G401 (cell line): Measurements from ENCODE around the gene PPARG. TPM values are rescaled to one million over a fixed set of nuclear protein-coding genes. Genes with fewer than 3 reads are reported as not detected.
"Not testable (repeated sequence)": the region's sequence is repeated elsewhere in the genome, so short reads cannot be mapped to it uniquely, and the experiment has no call there.

ENCODE experiments used
- DNase-seq: peaks from one replicate; pipeline ENCODE4 v3.0.0-alpha.2; 2015; ENCODE audit warnings: low spot score
- in situ Hi-C: cut with HindIII; loops from 2 replicates; pipeline ENCODE4 v1.10.0; 2016; ENCODE audit warnings: low sequenced_read_pairs, mixed read lengths
- total RNA-seq: library from RNA; depleted of rRNA; stranded (reverse); fragments of >200 nt; shearing (Covaris generic); gene quantifications from 2 replicates; pipeline ENCODE4 v1.2.3, GENCODE V29; 2014

The PPARG gene
- total RNA-seq, 1 experiment from 2014 or later, result not detected

DNA sequence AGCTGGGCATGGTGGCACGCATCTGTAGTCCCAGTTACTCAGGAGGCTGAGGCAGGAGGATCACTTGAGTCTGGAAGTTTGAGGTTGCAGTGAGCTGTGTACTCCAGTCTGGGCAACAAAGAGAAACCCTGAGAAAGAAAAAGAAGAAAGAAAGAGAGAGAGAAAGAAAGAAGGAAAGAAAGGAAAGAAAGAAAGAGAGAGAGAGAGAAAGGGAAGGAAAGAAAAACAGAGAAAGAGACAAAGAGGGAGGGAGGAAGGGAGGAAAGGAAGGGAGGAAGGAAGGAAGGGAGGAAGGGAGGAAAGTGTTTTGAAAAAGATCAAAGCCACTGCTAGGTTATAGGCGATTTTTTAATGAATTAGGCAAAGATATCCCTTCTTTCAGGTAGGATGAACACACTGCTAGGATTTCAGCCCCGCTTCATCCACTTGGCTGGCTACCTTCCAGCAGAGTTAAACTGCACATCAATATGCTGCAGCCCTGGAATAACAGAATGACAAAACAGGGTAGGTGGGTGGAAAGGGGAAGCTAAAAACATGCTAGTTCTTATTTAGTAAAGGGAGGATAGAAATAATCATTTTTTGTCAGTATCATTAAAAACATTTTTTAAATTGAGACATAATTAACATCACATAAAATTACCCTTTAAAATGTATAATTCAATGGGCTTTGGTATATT, 12.8 kb upstream of the PPARG start:
- in situ Hi-C loops, result no loop called here
- DNase-seq, result no peak

DNA sequence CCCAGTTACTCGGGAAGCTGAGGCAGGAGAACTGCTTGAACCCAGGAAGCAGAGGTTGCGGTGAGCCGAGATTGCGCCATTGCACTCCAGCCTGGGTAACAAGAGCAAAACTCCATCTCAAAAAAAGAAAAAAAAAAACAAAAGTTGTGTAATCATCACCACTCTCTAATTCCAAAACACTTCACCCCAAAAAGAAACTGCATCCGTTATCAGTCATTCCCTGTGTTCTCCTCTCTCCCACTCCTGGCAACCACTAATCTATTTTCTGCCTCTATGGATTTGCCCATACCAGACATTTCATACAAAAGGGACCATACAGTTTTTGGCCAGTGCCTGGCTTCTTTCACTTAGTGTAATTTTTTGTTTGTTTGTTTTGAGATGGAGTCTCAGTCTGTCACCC, 12.0 kb upstream of the PPARG start:
- DNase-seq, in situ Hi-C loops: not testable (repeated sequence)

DNA sequence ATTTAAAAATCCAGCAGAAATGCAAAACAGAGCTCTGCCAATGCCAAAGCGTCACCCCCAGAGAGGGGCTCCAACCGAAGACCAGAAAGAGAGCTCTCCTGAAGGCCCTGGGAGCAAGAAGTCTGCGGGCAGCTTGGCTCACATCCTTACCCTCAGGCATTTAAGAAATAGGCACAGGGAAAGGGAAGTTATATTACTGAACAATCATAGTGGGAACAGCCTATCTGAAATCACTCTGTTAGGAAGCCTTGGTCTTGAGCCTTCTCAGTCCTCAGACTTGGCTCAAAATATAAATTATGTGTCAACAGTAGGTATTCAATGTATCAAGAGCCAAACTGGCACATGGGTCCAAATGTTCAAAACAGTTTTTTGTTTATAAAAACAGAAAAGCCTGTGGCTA, 10.3 kb upstream of the PPARG start:
- DNase-seq, result no peak
- in situ Hi-C loops, result no loop called here

DNA sequence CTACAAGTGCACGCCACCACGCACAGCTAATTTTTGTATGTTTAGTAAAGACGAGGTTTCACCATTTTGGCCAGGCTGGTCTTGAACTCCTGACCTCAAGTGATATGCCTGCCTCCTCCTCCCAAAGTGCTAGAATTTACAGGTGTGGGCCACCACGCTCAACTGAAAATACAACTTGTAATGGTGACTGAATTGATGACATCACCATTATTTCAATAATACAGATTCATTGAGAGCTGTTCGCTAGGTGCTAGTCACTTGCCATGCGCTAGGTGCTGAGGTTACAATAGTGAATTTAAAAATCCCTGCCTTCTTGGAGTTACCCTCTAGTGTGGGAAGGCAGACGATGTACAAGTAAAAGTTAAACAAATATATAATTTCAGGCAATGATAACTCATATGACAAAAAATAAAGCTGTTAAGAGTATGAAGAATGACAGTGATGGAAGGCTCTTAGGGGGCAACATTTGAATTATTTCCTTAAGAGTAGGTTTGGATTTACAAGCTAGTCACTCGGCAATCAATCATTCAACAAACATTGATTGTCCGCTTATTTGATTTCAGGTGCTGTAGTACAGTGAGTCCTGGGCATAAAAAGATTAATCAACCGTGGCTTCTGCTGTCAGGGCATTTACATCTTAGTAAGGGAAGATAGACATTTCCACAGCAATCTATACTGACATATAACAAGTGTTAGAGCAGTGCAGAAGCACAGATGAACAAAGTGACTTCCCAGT, 9.1 kb upstream of the PPARG start:
- in situ Hi-C loops, result no loop called here
- no peak for DNase-seq

GRCh38 chr3:12280357-12280806, 8.5 kb upstream of the PPARG start:
- no peak for DNase-seq
- in situ Hi-C loops, result no loop called here

DNA sequence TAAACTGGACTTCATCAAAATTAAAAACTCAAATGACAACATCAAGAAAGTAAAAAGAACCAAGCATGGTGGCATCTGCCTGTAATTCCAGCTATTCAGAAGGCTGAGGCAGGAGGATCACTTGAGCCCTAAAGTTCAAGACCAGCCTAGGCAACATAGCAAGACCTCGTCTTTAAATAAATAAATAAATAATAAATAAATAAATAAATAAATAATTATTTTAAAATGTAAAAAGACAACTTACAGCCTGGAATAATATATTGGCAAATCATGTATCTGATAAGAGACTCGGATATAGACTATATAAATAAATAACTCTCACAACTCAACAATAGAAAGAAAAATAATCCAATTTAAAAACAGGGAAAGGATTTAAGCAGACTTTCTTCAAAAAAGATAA, 4.3 kb upstream of the PPARG start:
- in situ Hi-C loops, result no loop called here
- DNase-seq, result no peak

- in situ Hi-C loops, result no loop called here
- DNase-seq, result no peak
Measured at GRCh38 chr3:12285003-12285555, 3.8 kb upstream of the PPARG start.

DNA sequence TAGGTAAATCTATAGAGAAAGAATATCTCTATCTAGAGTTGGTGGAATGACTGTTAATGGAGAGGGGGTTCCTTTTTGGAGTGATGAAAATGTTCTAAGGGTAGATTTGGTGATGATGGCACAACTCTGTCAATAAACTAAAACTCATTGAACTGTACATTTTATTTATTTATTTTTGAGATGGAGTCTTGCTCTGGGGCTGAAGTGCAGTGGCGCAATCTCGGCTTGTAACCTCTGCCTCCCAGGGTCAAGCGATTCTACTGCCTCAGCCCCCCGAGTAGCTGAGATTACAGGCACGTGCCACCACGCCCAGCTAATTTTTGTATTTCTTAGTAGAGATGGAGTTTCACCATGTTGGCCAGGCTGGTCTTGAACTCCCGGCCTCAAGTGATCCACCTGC, 3.1 kb upstream of the PPARG start:
- DNase-seq, in situ Hi-C loops: not testable (repeated sequence)

GRCh38 chr3:12286504-12286903, 2.4 kb upstream of the PPARG start:
- no peak for DNase-seq
- in situ Hi-C loops, result no loop called here

DNA sequence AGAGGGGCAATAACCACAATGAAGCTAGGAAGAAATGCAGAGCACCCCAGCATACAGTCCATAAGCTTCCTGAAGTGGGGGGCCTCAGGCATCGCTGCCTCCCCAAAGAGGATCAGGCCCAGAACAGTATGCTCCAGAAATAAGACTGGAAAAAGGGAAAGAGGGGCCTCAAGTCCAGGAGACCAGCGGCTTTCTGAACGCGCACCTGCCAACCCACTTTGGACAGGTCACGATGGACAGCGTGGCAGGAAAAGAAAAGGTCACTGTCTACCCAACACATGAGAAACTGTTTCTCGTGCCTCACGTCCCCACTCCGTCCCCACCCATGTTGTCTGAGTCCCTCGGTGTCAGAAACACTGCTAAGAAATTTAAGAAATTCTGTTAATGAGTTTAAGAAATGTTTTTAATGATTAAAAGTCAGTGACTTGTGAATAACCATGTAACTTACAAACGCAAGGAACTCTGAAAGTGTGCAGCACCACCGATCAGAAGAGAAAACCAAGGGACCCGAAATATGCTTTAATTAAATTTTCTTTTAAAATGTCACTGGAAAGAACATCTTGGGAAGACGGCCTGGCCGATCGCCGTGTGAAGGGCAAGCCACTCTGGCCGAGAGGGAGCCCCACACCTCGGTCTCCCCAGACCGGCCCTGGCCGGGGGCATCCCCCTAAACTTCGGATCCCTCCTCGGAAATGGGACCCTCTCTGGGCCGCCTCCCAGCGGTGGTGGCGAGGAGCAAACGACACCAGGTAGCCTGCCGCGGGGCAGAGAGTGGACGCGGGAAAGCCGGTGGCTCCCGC, 1.7 kb upstream of the PPARG start:
- DNase-seq, result no peak
- in situ Hi-C loops, result no loop called here

- in situ Hi-C loops, result no loop called here
- no peak for DNase-seq
Measured at GRCh38 chr3:12287727-12288181, 1.1 kb upstream of the PPARG start.

DNA sequence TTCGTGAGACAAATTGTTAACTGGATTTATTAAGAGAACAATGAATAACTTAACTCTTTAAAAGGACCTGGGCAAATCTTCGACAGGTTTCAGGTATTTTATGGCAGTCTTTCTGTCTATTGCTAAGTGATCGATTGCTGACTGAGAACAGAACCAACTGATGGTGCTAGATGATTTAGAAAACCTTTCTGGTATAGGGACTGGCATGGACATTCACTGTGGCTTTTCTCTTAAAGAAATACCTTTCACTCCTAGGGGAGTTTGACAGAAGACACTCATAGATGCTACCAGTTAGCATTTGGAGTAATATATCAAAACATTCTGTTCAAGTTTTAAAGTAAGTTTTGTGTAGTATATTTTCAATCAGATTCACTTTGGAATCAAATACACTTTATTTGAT, 654 bp downstream of the PPARG start:
- in situ Hi-C loops, result no loop called here
- no peak for DNase-seq

- DNase-seq, result no peak
- in situ Hi-C loops, result no loop called here
Measured at GRCh38 chr3:12292770-12293169, 3.9 kb downstream of the PPARG start.

- in situ Hi-C loops, result no loop called here
- DNase-seq, result no peak
Measured at GRCh38 chr3:12294885-12295580, 6.2 kb downstream of the PPARG start.

DNA sequence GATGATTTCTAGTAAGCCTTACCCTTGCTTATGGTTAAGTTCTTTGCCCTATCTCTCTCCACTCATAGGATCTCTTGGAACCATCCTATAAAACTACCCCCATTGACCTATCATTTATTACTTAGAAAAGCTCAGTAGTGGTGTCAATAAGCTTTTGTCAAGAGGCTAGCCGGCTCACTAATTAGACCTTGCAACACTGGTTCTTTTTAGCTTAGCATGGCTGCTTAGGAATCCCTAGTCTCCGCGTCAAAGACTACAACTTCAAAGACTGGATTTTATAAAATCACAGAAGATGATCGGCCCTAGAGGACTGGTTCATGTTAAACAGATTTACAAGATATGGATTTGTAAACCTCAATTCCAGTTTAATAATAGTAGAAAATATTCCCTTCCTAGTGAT, 7.6 kb downstream of the PPARG start:
- in situ Hi-C loops, result no loop called here
- no peak for DNase-seq

- in situ Hi-C loops, result no loop called here
- no peak for DNase-seq
Measured at GRCh38 chr3:12299026-12299425, 10.2 kb downstream of the PPARG start.

DNA sequence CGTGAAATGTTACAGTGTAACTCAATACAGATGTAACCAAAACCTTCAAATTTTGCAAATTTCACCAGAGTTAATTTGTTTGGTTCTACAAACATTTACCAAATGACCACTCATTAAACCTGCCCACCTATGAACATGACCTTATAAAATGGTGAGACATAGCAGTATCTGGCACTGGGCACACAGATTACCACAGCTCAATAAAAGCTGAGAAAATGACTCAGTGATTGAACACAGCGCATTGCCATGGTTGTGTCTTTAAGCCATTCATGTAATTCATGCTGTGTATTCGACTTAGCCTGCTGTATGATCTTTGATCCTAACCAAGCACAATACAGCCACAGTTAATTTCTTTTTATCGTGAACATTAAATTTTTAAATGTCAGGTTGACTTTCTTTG, 11.3 kb downstream of the PPARG start:
- DNase-seq, result no peak

DNA sequence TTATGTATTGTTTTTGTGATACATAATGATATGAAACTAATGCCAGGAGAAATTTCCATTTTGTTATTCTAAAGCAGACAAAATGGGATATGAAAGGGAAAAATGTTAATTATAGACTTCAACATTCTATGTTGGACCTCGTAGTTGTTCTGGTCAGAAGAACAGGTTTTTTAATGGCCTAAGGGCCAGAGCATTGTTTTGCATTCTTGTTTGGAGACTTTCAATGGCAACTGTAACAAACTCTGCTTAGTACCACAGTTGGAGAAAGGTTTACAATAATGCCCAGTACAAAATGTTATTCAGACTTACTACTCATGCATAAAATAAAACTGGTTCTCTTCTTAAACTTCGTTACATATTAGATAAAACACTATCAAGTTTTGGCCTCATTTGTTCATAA, 12.2 kb downstream of the PPARG start:
- no peak for DNase-seq
- in situ Hi-C loops, result no loop called here

More for the DNA sequence above, 11.3 kb downstream of the PPARG start:
- in situ Hi-C loops, result no loop called here

DNA sequence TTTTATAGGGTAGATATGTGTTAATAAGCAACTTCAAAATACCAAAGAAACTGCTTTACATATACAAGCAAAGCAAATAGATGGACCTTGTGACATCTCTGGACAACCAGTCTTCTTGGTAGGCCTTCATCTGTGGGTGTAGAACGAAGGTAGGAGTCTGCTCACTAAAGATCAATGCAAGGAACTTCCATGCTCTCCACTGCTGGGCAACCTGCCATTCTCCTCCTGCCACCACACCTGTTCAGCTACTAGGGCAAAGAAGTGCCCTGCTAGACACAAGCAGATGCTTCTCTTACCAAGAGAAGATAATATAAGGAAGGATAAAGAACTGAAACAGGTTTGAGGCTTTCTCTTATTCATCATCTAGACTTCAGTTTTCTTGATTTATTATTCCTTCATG, 12.6 kb downstream of the PPARG start:
- in situ Hi-C loops, result no loop called here
- peak; percentile 29 for DNase-seq
